HCT116 (cell line): ENCODE data around the gene FCN3. TPM values are rescaled to one million over a fixed set of nuclear protein-coding genes. Genes with fewer than 3 reads are reported as not detected.

Experiments
- ATAC-seq: fragments of 200-7000 bp; cut with Tn5 transposase; 2 replicates; pipeline ENCODE4 v1.9.1; 2020; ENCODE audit warnings: mild to moderate bottlenecking, moderate library complexity
- BruUV-seq: library from RNA; stranded (reverse); fragments of 400-500 nt; replicated peaks from 2 replicates; lab custom pipeline; 2021; lab: Mats Ljungman, UMichigan
- CTCF ChIA-PET: fragments of 300-600 bp; sonication (Branson Sonifier 250); formaldehyde crosslinking; loops from one replicate; lab custom pipeline; 2021; ENCODE audit warnings: antibody characterized with exemption; lab: Charles Lee
- POLR2A ChIA-PET: fragments of 300-600, 350-600 bp; sonication (Branson Sonifier 250); formaldehyde crosslinking; loops from one replicate; lab custom pipeline; 2021; ENCODE audit warnings: antibody characterized with exemption; lab: Charles Lee
- RAD21 ChIA-PET, 2 experiments: fragments of 300-600 bp; sonication (Branson Sonifier 250); formaldehyde crosslinking; loops; one replicate each; lab custom pipeline; 2023; ENCODE audit warnings: low total read pairs in 2 of 2; ENCODE audit not compliant: uncharacterized antibody in 2 of 2, unreplicated experiment in 2 of 2, low non-redundant PET in 1 of 2; lab: Charles Lee
- DNase-seq: peaks from one replicate; pipeline ENCODE4 v3.0.0-alpha.2; 2010; ENCODE audit warnings: low read depth, low spot score
- H2AFZ ChIP-seq: fragments of 200-600 bp; shearing (Covaris generic), sonication (generic); 2 replicates; pipeline ENCODE4 v1.6.1; 2017; ENCODE audit warnings: low read depth, mixed run types, mixed read lengths, antibody characterized with exemption, low read length; ENCODE audit not compliant: poor library complexity, severe bottlenecking
- H3K27ac ChIP-seq: 2 replicates; pipeline ENCODE4 v1.5.1; 2012; ENCODE audit warnings: low read depth, low read length
- H3K27me3 ChIP-seq: fragments of 200-600 bp; sonication (generic); 2 replicates; pipeline ENCODE4 v1.6.1; 2016; ENCODE audit warnings: mixed run types, low read length, mixed read lengths; ENCODE audit not compliant: insufficient read depth
- H3K36me3 ChIP-seq, 2 experiments: fragments of 200-500 bp in 1 of 2; fragments of 200-600 bp in 1 of 2; sonication (Bioruptor generic) in 1 of 2; sonication (generic) in 1 of 2; 2 replicates each; pipeline versions ENCODE4 v1.5.1 to v1.6.1; 2014 to 2016; ENCODE audit warnings: low read length in 2 of 2, inconsistent platforms in 1 of 2, mixed read lengths in 1 of 2, mixed run types in 1 of 2; ENCODE audit not compliant: insufficient read depth in 2 of 2, control insufficient read depth in 1 of 2
- H3K4me1 ChIP-seq, 2 experiments: fragments of 200-600 bp in 1 of 2; sonication (generic) in 1 of 2; 2 replicates each; pipeline versions ENCODE4 v1.5.1 to v1.6.1; 2012 to 2017; ENCODE audit warnings: low read length in 2 of 2, inconsistent platforms in 1 of 2, mild to moderate bottlenecking in 1 of 2, mixed read lengths in 1 of 2, mixed run types in 1 of 2, moderate library complexity in 1 of 2; ENCODE audit not compliant: insufficient read depth in 2 of 2, control insufficient read depth in 1 of 2
- H3K4me2 ChIP-seq: fragments of 200-600 bp; sonication (generic); 2 replicates; pipeline ENCODE4 v1.6.1; 2017; ENCODE audit warnings: mixed run types, low read length, mixed read lengths
- H3K4me3 ChIP-seq, 2 experiments: fragments of 200-600 bp in 1 of 2; sonication (generic) in 1 of 2; replicated peaks in 1 of 2; 2 replicates each; pipeline ENCODE4 v1.5.1; 2011 to 2016; ENCODE audit warnings: low read length in 2 of 2, control low read depth in 1 of 2, low read depth in 1 of 2, mild to moderate bottlenecking in 1 of 2, mixed read lengths in 1 of 2, mixed run types in 1 of 2
- H3K79me2 ChIP-seq: fragments of 200-600 bp; sonication (generic); 2 replicates; pipeline ENCODE4 v1.6.1; 2017; ENCODE audit warnings: mild to moderate bottlenecking, mixed run types, low read length, moderate library complexity, mixed read lengths; ENCODE audit not compliant: insufficient read depth
- H3K9ac ChIP-seq: fragments of 200-600 bp; sonication (generic); 2 replicates; pipeline ENCODE4 v1.6.1; 2016; ENCODE audit warnings: low read length, mixed read lengths
- H3K9me2 ChIP-seq: fragments of 200-600 bp; sonication (generic), shearing (Covaris generic); 2 replicates; pipeline ENCODE4 v1.6.1; 2017; ENCODE audit warnings: mixed run types, mild to moderate bottlenecking, moderate library complexity; ENCODE audit not compliant: insufficient read depth
- H3K9me3 ChIP-seq, 2 experiments: fragments of 200-500 bp in 1 of 2; fragments of 200-600 bp in 1 of 2; sonication (Bioruptor generic) in 1 of 2; sonication (generic) in 1 of 2; 2 replicates each; pipeline ENCODE4 v1.6.1; 2014 to 2017; ENCODE audit warnings: low read length in 2 of 2, mixed read lengths in 2 of 2, inconsistent platforms in 1 of 2, low read depth in 1 of 2, mild to moderate bottlenecking in 1 of 2, mixed run types in 1 of 2, moderate library complexity in 1 of 2; ENCODE audit not compliant: control insufficient read depth in 1 of 2, insufficient read depth in 1 of 2
- H4K20me1 ChIP-seq: fragments of 200-600 bp; sonication (generic), shearing (Covaris generic); 2 replicates; pipeline ENCODE4 v1.6.1; 2017; ENCODE audit warnings: mixed run types, mild to moderate bottlenecking, moderate library complexity; ENCODE audit not compliant: insufficient read depth
- ATF3 ChIP-seq: IDR thresholded peaks from 2 replicates; pipeline ENCODE4 v1.6.1; 2012
- CBX3 ChIP-seq: IDR thresholded peaks from 2 replicates; pipeline ENCODE4 v1.6.1; 2012; ENCODE audit warnings: low read depth
- CEBPB ChIP-seq: IDR thresholded peaks from 2 replicates; pipeline ENCODE4 v1.6.1; 2012; ENCODE audit warnings: low read depth
- CTCF ChIP-seq, 3 experiments: fragments of 200-600 bp in 1 of 3; sonication (generic) in 1 of 3; IDR thresholded peaks in 2 of 3; conservative IDR thresholded peaks in 1 of 3; 2 replicates each; pipeline ENCODE4 v1.5.1; 2012 to 2017; ENCODE audit warnings: low read depth in 2 of 3, low read length in 2 of 3, antibody characterized with exemption in 1 of 3, borderline replicate concordance in 1 of 3, control low read depth in 1 of 3, mild to moderate bottlenecking in 1 of 3, mixed read lengths in 1 of 3, mixed run types in 1 of 3, moderate library complexity in 1 of 3; ENCODE audit not compliant: insufficient read depth in 1 of 3
- EGR1 ChIP-seq: IDR thresholded peaks from 2 replicates; pipeline ENCODE4 v1.6.1; 2012; ENCODE audit warnings: low read depth
- ELF1 ChIP-seq: IDR thresholded peaks from 2 replicates; pipeline ENCODE4 v1.6.1; 2012; ENCODE audit warnings: low read depth, borderline replicate concordance
- EZH2phosphoT487 ChIP-seq: fragments of 200-600 bp; IDR thresholded peaks from 2 replicates; pipeline ENCODE4 v1.6.1; 2018; ENCODE audit warnings: antibody characterized with exemption, borderline replicate concordance
- FOSL1 ChIP-seq: IDR thresholded peaks from 2 replicates; pipeline ENCODE4 v1.6.1; 2012; ENCODE audit warnings: low read depth
- POLR2AphosphoS5 ChIP-seq: IDR thresholded peaks from 2 replicates; pipeline ENCODE4 v1.6.1; 2011; ENCODE audit warnings: mild to moderate bottlenecking, low read depth, low read length, moderate library complexity
- RAD21 ChIP-seq: IDR thresholded peaks from 2 replicates; pipeline ENCODE4 v1.6.1; 2012; ENCODE audit warnings: low read depth, mild to moderate bottlenecking
- SIN3A ChIP-seq: IDR thresholded peaks from 2 replicates; pipeline ENCODE4 v1.6.1; 2012; ENCODE audit warnings: low read depth
- SP1 ChIP-seq: IDR thresholded peaks from 2 replicates; pipeline ENCODE4 v1.6.1; 2012; ENCODE audit warnings: low read depth
- SRF ChIP-seq: IDR thresholded peaks from 2 replicates; pipeline ENCODE4 v1.6.1; 2012; ENCODE audit warnings: low read depth
- YY1 ChIP-seq: IDR thresholded peaks from 2 replicates; pipeline ENCODE4 v1.6.1; 2011; ENCODE audit warnings: low read length, low read depth, moderate library complexity, mild to moderate bottlenecking; ENCODE audit not compliant: insufficient replicate concordance; ENCODE audit errors: extremely low read depth
- ZFX ChIP-seq: fragments of 450-650 bp; IDR thresholded peaks from 2 replicates; pipeline ENCODE4 v1.6.1; 2017
- ZNF274 ChIP-seq: fragments of 200-500 bp; sonication (Bioruptor generic); IDR thresholded peaks from 2 replicates; pipeline ENCODE4 v1.6.1; 2014; ENCODE audit warnings: mild to moderate bottlenecking, low read depth, low read length, inconsistent platforms
- intact Hi-C: fragments of 100-400 bp; cut with micrococcal nuclease; formaldehyde crosslinking; loops from 2 replicates; pipeline ENCODE4 v1.10.0; 2022
- total RNA-seq: library from RNA; stranded (reverse); gene quantifications from one replicate; pipeline ENCODE4 v1.2.1, GENCODE V29; 2021; ENCODE audit not compliant: unreplicated experiment
- TF ChIP-seq, protein P1 (sequence below): IDR thresholded peaks from 2 replicates; pipeline ENCODE4 v1.6.1; 2012; ENCODE audit warnings: low read depth

The FCN3 gene
- total RNA-seq, 1 experiment from 2014 or later, result 1.2 TPM

- ChIA-PET POLR2A (no interaction called here), CTCF (interaction anchor here (1.4 to 2.2 kb wide), 3 partner anchors 8 to 33 kb away, joined by 5 to 13 read pairs (median 10); partner anchors contain the start of genes MAP3K6 and SYTL1)
- H3K9ac ChIP-seq, result no peak overlapping the region
Observed at GRCh38 chr1:27333717-27334279, 40.8 kb downstream of the FCN3 start.

More at GRCh38 chr1:27333717-27334279, 40.8 kb downstream of the FCN3 start:
- TF ChIP-seq ZNF274, result no peak
- TF ChIP-seq, protein P1, sequence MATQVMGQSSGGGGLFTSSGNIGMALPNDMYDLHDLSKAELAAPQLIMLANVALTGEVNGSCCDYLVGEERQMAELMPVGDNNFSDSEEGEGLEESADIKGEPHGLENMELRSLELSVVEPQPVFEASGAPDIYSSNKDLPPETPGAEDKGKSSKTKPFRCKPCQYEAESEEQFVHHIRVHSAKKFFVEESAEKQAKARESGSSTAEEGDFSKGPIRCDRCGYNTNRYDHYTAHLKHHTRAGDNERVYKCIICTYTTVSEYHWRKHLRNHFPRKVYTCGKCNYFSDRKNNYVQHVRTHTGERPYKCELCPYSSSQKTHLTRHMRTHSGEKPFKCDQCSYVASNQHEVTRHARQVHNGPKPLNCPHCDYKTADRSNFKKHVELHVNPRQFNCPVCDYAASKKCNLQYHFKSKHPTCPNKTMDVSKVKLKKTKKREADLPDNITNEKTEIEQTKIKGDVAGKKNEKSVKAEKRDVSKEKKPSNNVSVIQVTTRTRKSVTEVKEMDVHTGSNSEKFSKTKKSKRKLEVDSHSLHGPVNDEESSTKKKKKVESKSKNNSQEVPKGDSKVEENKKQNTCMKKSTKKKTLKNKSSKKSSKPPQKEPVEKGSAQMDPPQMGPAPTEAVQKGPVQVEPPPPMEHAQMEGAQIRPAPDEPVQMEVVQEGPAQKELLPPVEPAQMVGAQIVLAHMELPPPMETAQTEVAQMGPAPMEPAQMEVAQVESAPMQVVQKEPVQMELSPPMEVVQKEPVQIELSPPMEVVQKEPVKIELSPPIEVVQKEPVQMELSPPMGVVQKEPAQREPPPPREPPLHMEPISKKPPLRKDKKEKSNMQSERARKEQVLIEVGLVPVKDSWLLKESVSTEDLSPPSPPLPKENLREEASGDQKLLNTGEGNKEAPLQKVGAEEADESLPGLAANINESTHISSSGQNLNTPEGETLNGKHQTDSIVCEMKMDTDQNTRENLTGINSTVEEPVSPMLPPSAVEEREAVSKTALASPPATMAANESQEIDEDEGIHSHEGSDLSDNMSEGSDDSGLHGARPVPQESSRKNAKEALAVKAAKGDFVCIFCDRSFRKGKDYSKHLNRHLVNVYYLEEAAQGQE, result no peak
- no peak for TF ChIP-seq EGR1
- TF ChIP-seq SP1, result no peak
- TF ChIP-seq CBX3, result no peak
- no peak for TF ChIP-seq FOSL1
- TF ChIP-seq CTCF (IDR thresholded peaks at IDR 0.05 in 2 of 3, conservative IDR thresholded peaks at IDR 0.05 in 1 of 3; ENCODE audit: borderline replicate concordance in 1 of 3, insufficient read depth in 1 of 3, low read depth in 2 of 3, low read length in 2 of 3), result no peak
- TF ChIP-seq ATF3, result no peak
- no peak for TF ChIP-seq POLR2AphosphoS5
- TF ChIP-seq CEBPB, result no peak
- TF ChIP-seq SRF, result no peak
- no peak for TF ChIP-seq SIN3A
- TF ChIP-seq EZH2phosphoT487, result no peak
- TF ChIP-seq RAD21, result no peak
- TF ChIP-seq ZFX, result no peak
- TF ChIP-seq YY1, result no peak
- TF ChIP-seq ELF1, result no peak
- intact Hi-C loops, result no loop called here
- no peak for DNase-seq
- Histone ChIP-seq H2AFZ (no peak overlapping the region), H3K9me3 (no peaks in the 10 kb centered on the region), H3K4me1 (no peaks in the 10 kb centered on the region), H3K36me3 (peaks cover 14 to 31% of the 10 kb centered on the region in 2 experiments), H3K27me3 (no peaks in the 10 kb centered on the region), H3K4me2 (no peak overlapping the region), H3K4me3 (no peak overlapping the region), H4K20me1 (no peaks in the 10 kb centered on the region), H3K27ac (no peak overlapping the region), H3K79me2 (peaks cover 20% of the 10 kb centered on the region), H3K9me2 (no peaks in the 10 kb centered on the region)
- BruUV-seq, result no TSS peak
- no peak for ATAC-seq
- RAD21 ChIA-PET, result no interaction called here
